ENCODE measurements around the gene PIN4. TPM values are rescaled to one million over a fixed set of nuclear protein-coding genes. Genes with fewer than 3 reads are reported as not detected.

Gene PIN4
- polyA plus RNA-seq, 1 donor (not counting 4 experiments of a cell fraction or from before 2014, with no cell fraction given) = 31.0 TPM

- H3K27me3 ChIP-seq (ENCODE audit: control insufficient read depth, extremely low read depth, insufficient read depth, low read length) = peaks cover 32% of the 10 kb centered on the region
These were observed 42.0 kb upstream of the PIN4 start for GRCh38 chrX:72139538-72139937.

GRCh38 chrX:72141372-72142004 is 40.1 kb upstream of the PIN4 start:
- Histone ChIP-seq H3K9me1 (ENCODE audit: control insufficient read depth, extremely low read depth, insufficient read depth, low read length) (no peaks in the 10 kb centered on the region), H3K27me3 (ENCODE audit: control insufficient read depth, extremely low read depth, insufficient read depth, low read length) (peaks cover 23% of the 10 kb centered on the region), H2AFZ (ENCODE audit: control insufficient read depth, low read length) (no peak overlapping the region), H3K79me2 (ENCODE audit: control insufficient read depth, insufficient read depth, low read length) (no peaks in the 10 kb centered on the region), H3K9ac (ENCODE audit: control insufficient read depth, extremely low read depth, insufficient read depth, low read length) (no peak overlapping the region), H4K20me1 (ENCODE audit: control insufficient read depth, extremely low read depth, insufficient read depth, low read length) (peaks cover 3% of the 10 kb centered on the region), H3K4me2 (ENCODE audit: control insufficient read depth, extremely low read depth, insufficient read depth, low read depth, low read length) (no peak overlapping the region), H3K27ac (ENCODE audit: control insufficient read depth, insufficient read depth, low read length) (no peak overlapping the region), H3K4me3 (ENCODE audit: control insufficient read depth in 2 of 3, extremely low read depth in 1 of 3, insufficient read depth in 2 of 3, low read depth in 1 of 3, low read length in 3 of 3) (no peak overlapping the region), H3K9me3 (ENCODE audit: control insufficient read depth, low read depth, low read length) (no peaks in the 10 kb centered on the region), H3K36me3 (ENCODE audit: control insufficient read depth in 2 of 2, extremely low read depth in 1 of 2, insufficient read depth in 2 of 2, low read length in 2 of 2) (no peaks in the 10 kb centered on the region), H3K4me1 (ENCODE audit: control insufficient read depth, extremely low read depth, insufficient read depth, low read length) (no peaks in the 10 kb centered on the region)
- dilution Hi-C loops (cut with MboI; ENCODE audit: extremely low pct_ligation_motif_present, low sequenced_read_pairs) = no loop called here
- TF ChIP-seq EZH2 (IDR thresholded peaks at IDR 0.05; ENCODE audit: low read length) = no peak
- TF ChIP-seq CTCF (optimal IDR thresholded peaks at IDR 0.05 in 1 of 3, IDR thresholded peaks at IDR 0.05 in 1 of 3, conservative IDR thresholded peaks at IDR 0.05 in 1 of 3; ENCODE audit: extremely low read depth in 1 of 3, insufficient read depth in 2 of 3, low read length in 3 of 3) = no peak
- FAIRE-seq = no peak
- no peak for DNase-seq (ENCODE audit: low read depth, low spot score)

More at GRCh38 chrX:72139538-72139937, 42.0 kb upstream of the PIN4 start:
- Histone ChIP-seq H2AFZ (ENCODE audit: control insufficient read depth, low read length) (no peak overlapping the region), H3K27ac (ENCODE audit: control insufficient read depth, insufficient read depth, low read length) (no peak overlapping the region), H3K4me3 (ENCODE audit: control insufficient read depth in 2 of 3, extremely low read depth in 1 of 3, insufficient read depth in 2 of 3, low read depth in 1 of 3, low read length in 3 of 3) (no peak overlapping the region), H3K79me2 (ENCODE audit: control insufficient read depth, insufficient read depth, low read length) (no peaks in the 10 kb centered on the region), H3K4me1 (ENCODE audit: control insufficient read depth, extremely low read depth, insufficient read depth, low read length) (no peaks in the 10 kb centered on the region), H3K9ac (ENCODE audit: control insufficient read depth, extremely low read depth, insufficient read depth, low read length) (no peak overlapping the region), H3K4me2 (ENCODE audit: control insufficient read depth, extremely low read depth, insufficient read depth, low read depth, low read length) (no peak overlapping the region), H4K20me1 (ENCODE audit: control insufficient read depth, extremely low read depth, insufficient read depth, low read length) (peaks cover 3% of the 10 kb centered on the region), H3K36me3 (ENCODE audit: control insufficient read depth in 2 of 2, extremely low read depth in 1 of 2, insufficient read depth in 2 of 2, low read length in 2 of 2) (no peaks in the 10 kb centered on the region), H3K9me3 (ENCODE audit: control insufficient read depth, low read depth, low read length) (no peaks in the 10 kb centered on the region), H3K9me1 (ENCODE audit: control insufficient read depth, extremely low read depth, insufficient read depth, low read length) (no peaks in the 10 kb centered on the region)
- TF ChIP-seq CTCF (optimal IDR thresholded peaks at IDR 0.05 in 1 of 3, IDR thresholded peaks at IDR 0.05 in 1 of 3, conservative IDR thresholded peaks at IDR 0.05 in 1 of 3; ENCODE audit: extremely low read depth in 1 of 3, insufficient read depth in 2 of 3, low read length in 3 of 3) (no peak), EZH2 (IDR thresholded peaks at IDR 0.05; ENCODE audit: low read length) (no peak)
- DNase-seq (ENCODE audit: low read depth, low spot score) (no peak), FAIRE-seq (no peak)
- dilution Hi-C loops (cut with MboI; ENCODE audit: extremely low pct_ligation_motif_present, low sequenced_read_pairs) = no loop called here

All from keratinocyte (primary cell).